PFSK-1 (cell line): ENCODE data around the gene ESR1.

Experiments
- FOXP2 ChIP-seq: optimal IDR thresholded peaks from 2 replicates; pipeline ENCODE3; 2011; ENCODE audit warnings: borderline replicate concordance, control low read depth, inconsistent platforms; ENCODE audit not compliant: insufficient read depth; ENCODE audit errors: extremely low read length, extremely low read depth
- POLR2AphosphoS5 ChIP-seq: IDR thresholded peaks from 2 replicates; pipeline ENCODE4 v1.6.1; 2012; ENCODE audit warnings: low read depth, mild to moderate bottlenecking, control low read depth, low read length, moderate library complexity
- REST ChIP-seq, 2 experiments: IDR thresholded peaks; 2 replicates each; pipeline versions ENCODE4 v1.6.1 to v1.8.0; 2011 to 2012; ENCODE audit warnings: low read depth in 2 of 2, low read length in 2 of 2, control low read depth in 1 of 2, inconsistent platforms in 1 of 2, mild to moderate bottlenecking in 1 of 2, moderate library complexity in 1 of 2; ENCODE audit not compliant: insufficient read depth in 1 of 2
- SIN3A ChIP-seq: IDR thresholded peaks from 2 replicates; pipeline ENCODE4 v1.6.1; 2012; ENCODE audit warnings: mild to moderate bottlenecking, low read length, moderate library complexity, borderline replicate concordance; ENCODE audit not compliant: insufficient read depth
- TAF1 ChIP-seq: IDR thresholded peaks from 2 replicates; pipeline ENCODE4 v1.6.1; 2012; ENCODE audit warnings: low read length, control low read depth, borderline replicate concordance; ENCODE audit not compliant: insufficient read depth

Gene ESR1

GRCh38 chr6:152068622-152069261 is 261.3 kb downstream of the ESR1 start:
- TF ChIP-seq TAF1 (no peak), FOXP2 (no peak), SIN3A (no peak), POLR2AphosphoS5 (no peak), REST (IDR thresholded peaks at IDR 0.05; ENCODE audit: insufficient read depth in 1 of 2, low read depth in 2 of 2, low read length in 2 of 2) (no peak)

DNA sequence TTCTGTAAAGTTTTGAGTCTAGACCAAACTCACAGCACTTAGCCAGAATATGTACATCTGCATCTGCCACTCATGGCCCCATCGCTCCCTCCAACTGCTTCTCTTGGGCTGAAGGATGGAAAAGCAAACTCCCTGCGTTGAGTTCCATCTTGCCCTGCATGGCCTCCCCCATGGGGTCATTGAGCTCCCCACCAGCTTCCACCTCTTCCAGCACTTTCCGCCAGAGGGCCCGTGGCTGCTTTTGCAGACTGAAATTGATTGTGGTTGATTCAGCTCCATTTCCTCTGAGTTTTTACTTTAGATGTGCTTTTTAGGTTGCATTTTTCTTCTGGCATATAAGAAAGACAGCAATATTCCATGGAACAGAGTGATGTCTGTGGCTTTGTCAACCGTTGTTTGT is 263.1 kb downstream of the ESR1 start:
- TF ChIP-seq FOXP2 (no peak), REST (IDR thresholded peaks at IDR 0.05; ENCODE audit: insufficient read depth in 1 of 2, low read depth in 2 of 2, low read length in 2 of 2) (no peak), TAF1 (no peak), SIN3A (no peak), POLR2AphosphoS5 (no peak)

GRCh38 chr6:152071318-152071717 is 263.8 kb downstream of the ESR1 start:
- TF ChIP-seq REST (IDR thresholded peaks at IDR 0.05; ENCODE audit: insufficient read depth in 1 of 2, low read depth in 2 of 2, low read length in 2 of 2) (no peak), FOXP2 (no peak), TAF1 (no peak)

- no peak for TF ChIP-seq TAF1
- no peak for TF ChIP-seq POLR2AphosphoS5
- TF ChIP-seq FOXP2 = no peak
- no peak for TF ChIP-seq SIN3A
- no peak for TF ChIP-seq REST (IDR thresholded peaks at IDR 0.05; ENCODE audit: insufficient read depth in 1 of 2, low read depth in 2 of 2, low read length in 2 of 2)
Measured at GRCh38 chr6:152071843-152072242, 264.4 kb downstream of the ESR1 start.

DNA sequence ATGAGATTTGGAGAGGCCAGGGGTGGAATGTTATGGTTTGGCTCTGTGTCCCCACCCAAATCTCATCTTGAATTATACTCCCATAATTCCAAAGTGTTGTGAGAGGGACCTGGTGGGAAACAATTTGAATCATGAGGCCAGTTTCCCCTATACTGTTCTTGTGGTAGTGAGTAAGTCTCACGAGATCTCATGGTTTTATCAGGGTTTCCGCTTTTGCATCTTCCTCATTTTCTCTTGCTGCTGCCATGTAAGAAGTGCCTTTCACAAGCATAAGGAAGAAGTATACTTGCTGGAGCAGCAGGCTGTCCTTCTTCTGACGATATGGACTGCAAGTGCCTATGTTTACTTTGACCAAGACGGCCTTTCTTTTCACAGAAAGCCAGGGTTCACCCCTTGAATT is 270.5 kb downstream of the ESR1 start:
- TF ChIP-seq TAF1 (no peak), SIN3A (no peak), FOXP2 (no peak), POLR2AphosphoS5 (no peak), REST (IDR thresholded peaks at IDR 0.05; ENCODE audit: insufficient read depth in 1 of 2, low read depth in 2 of 2, low read length in 2 of 2) (no peak)
